ENCODE data around the gene NTHL1. TPM values are rescaled to one million over a fixed set of nuclear protein-coding genes. Genes with fewer than 3 reads are reported as not detected.

Gene NTHL1
- total and polyA plus RNA-seq, 2 of the 13 experiments (the other 11 are each of a cell fraction or from before 2014, with no cell fraction given): 47.5 to 64.9 TPM

DNA sequence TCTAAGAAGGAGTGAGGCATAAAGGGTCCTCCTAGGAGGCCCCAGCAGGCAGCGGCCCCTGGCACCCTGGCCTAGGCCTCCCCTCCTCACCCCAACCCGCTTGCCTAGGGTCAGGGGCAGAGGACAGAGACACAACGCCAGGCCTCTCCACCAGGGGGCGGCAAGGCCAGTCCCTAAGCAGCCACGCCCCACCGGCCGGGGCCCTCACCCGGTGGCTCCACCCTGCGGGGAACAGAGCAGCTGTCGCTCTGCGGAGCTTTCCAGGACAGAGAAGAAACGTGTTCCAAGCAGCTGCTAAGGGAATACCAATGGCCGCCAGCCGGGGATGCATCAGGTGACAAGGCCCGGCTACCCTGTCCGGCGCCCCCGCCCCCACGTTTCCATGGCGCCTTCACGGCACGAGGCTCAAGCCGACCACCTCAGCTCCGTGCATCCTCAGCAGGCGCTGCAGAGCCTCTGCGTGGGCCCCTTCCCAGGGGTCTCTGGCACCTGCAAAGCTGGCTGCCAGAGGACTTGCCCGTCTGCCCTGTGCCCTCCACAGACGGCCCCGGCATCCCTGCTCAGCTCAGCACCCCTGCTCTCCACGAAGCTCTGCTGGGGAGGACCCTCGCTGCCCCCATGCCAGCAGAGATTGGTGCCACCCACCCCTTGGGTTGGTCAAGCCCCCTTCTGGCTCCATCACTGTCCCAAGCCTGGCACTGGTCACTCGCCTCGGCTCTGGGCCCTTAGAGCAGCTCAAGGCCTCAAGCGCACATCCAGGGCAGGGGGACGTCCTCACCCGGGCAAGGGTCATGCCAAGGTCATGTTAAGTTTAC lies 43.6 kb downstream of the NTHL1 start (continued):
- TF ChIP-seq PRDM10 (CRISPR knock-in tag; IDR thresholded peaks at IDR 0.05; ENCODE audit: low read depth) (peak; percentile 15; the same call in 1 of the 2 replicates), ZNF776 (CRISPR knock-in tag; IDR thresholded peaks at IDR 0.05) (no peak), MIER3 (CRISPR knock-in tag; IDR thresholded peaks at IDR 0.05; ENCODE audit: borderline replicate concordance) (peak; percentile 70; the same call in 1 of the 2 replicates), ARHGAP35 (CRISPR knock-in tag; IDR thresholded peaks at IDR 0.05; ENCODE audit: borderline replicate concordance) (no peak), ZFP37 (CRISPR knock-in tag; IDR thresholded peaks at IDR 0.05; ENCODE audit: borderline replicate concordance) (no peak), CHD4 (IDR thresholded peaks at IDR 0.05; ENCODE audit: borderline replicate concordance, low read length) (no peak), FOXO1 (CRISPR knock-in tag; IDR thresholded peaks at IDR 0.05) (no peak; the same call in 1 of the 2 replicates), ZFP82 (CRISPR knock-in tag; IDR thresholded peaks at IDR 0.05; ENCODE audit: borderline replicate concordance) (no peak), RARA (CRISPR knock-in tag; IDR thresholded peaks at IDR 0.05) (peak; percentile 37; the same call in 1 of the 2 replicates), GABPA (IDR thresholded peaks at IDR 0.05; ENCODE audit: low read depth, low read length) (no peak), GABPA (CRISPR knock-in tag; IDR thresholded peaks at IDR 0.05; ENCODE audit: low read depth) (peak; percentile 55; the same call in 1 of the 2 replicates), HOXA9 (CRISPR knock-in tag; IDR thresholded peaks at IDR 0.05; ENCODE audit: borderline replicate concordance) (no peak), MNT (IDR thresholded peaks at IDR 0.05) (0 out of 2 replicates have a peak, but pooled peaks have one; percentile 17), HNF4G (IDR thresholded peaks at IDR 0.05; ENCODE audit: borderline replicate concordance, low read depth, low read length) (no peak), HNF4G (CRISPR knock-in tag; IDR thresholded peaks at IDR 0.05; ENCODE audit: borderline replicate concordance, low read depth) (no peak)
- TF ChIP-seq, protein P1, sequence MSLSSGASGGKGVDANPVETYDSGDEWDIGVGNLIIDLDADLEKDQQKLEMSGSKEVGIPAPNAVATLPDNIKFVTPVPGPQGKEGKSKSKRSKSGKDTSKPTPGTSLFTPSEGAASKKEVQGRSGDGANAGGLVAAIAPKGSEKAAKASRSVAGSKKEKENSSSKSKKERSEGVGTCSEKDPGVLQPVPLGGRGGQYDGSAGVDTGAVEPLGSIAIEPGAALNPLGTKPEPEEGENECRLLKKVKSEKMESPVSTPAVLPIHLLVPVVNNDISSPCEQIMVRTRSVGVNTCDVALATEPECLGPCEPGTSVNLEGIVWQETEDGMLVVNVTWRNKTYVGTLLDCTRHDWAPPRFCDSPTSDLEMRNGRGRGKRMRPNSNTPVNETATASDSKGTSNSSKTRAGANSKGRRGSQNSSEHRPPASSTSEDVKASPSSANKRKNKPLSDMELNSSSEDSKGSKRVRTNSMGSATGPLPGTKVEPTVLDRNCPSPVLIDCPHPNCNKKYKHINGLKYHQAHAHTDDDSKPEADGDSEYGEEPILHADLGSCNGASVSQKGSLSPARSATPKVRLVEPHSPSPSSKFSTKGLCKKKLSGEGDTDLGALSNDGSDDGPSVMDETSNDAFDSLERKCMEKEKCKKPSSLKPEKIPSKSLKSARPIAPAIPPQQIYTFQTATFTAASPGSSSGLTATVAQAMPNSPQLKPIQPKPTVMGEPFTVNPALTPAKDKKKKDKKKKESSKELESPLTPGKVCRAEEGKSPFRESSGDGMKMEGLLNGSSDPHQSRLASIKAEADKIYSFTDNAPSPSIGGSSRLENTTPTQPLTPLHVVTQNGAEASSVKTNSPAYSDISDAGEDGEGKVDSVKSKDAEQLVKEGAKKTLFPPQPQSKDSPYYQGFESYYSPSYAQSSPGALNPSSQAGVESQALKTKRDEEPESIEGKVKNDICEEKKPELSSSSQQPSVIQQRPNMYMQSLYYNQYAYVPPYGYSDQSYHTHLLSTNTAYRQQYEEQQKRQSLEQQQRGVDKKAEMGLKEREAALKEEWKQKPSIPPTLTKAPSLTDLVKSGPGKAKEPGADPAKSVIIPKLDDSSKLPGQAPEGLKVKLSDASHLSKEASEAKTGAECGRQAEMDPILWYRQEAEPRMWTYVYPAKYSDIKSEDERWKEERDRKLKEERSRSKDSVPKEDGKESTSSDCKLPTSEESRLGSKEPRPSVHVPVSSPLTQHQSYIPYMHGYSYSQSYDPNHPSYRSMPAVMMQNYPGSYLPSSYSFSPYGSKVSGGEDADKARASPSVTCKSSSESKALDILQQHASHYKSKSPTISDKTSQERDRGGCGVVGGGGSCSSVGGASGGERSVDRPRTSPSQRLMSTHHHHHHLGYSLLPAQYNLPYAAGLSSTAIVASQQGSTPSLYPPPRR (CRISPR knock-in tag; IDR thresholded peaks at IDR 0.05; ENCODE audit: borderline replicate concordance): no peak; the same call in 1 of the 2 replicates
- TF ChIP-seq, protein P2, sequence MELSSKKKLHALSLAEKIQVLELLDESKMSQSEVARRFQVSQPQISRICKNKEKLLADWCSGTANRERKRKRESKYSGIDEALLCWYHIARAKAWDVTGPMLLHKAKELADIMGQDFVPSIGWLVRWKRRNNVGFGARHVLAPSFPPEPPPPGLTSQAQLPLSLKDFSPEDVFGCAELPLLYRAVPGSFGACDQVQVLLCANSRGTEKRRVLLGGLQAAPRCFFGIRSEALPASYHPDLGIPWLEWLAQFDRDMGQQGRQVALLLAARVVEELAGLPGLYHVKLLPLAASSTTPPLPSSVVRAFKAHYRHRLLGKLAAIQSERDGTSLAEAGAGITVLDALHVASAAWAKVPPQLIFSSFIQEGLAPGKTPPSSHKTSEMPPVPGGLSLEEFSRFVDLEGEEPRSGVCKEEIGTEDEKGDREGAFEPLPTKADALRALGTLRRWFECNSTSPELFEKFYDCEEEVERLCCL (CRISPR knock-in tag; IDR thresholded peaks at IDR 0.05; ENCODE audit: borderline replicate concordance): no peak
